Measurements from ENCODE around the gene TRIM17.

- no peak for TF ChIP-seq CTCF (IDR thresholded peaks at IDR 0.05; ENCODE audit: poor library complexity, severe bottlenecking)
- TF ChIP-seq RAD21 (conservative IDR thresholded peaks at IDR 0.05): no peak
- no peak for TF ChIP-seq SMC3 (conservative IDR thresholded peaks at IDR 0.05; ENCODE audit: poor library complexity)
- TF ChIP-seq REST (IDR thresholded peaks at IDR 0.05; ENCODE audit: borderline replicate concordance): no peak
- TF ChIP-seq MXI1 (conservative IDR thresholded peaks at IDR 0.05; ENCODE audit: poor library complexity, severe bottlenecking): no peak
- no peak for TF ChIP-seq POLR2AphosphoS5 (IDR thresholded peaks at IDR 0.05)
Measured at GRCh38 chr1:228396770-228397662, 19.6 kb downstream of the TRIM17 start.
